Measurements from ENCODE around the gene PLEKHG3.
A peak's percentile ranks its signal among the peaks of the same experiment; 100 is the strongest.

The PLEKHG3 gene

GRCh38 chr14:64715628-64716412, 11.6 kb downstream of the PLEKHG3 start:
- CTCF ChIA-PET = no interaction called here
- DNase-seq (ENCODE audit: low spot score) = no peak
- POLR2A ChIA-PET (ENCODE audit: low non-redundant PET) = interaction anchor here (0.5 kb wide), 1 partner anchor 272 kb away, joined by 3 read pairs; no protein-coding TSS in a partner anchor
- peak overlapping the region; percentile 78 for H3K27ac ChIP-seq
- TF ChIP-seq, protein P1, sequence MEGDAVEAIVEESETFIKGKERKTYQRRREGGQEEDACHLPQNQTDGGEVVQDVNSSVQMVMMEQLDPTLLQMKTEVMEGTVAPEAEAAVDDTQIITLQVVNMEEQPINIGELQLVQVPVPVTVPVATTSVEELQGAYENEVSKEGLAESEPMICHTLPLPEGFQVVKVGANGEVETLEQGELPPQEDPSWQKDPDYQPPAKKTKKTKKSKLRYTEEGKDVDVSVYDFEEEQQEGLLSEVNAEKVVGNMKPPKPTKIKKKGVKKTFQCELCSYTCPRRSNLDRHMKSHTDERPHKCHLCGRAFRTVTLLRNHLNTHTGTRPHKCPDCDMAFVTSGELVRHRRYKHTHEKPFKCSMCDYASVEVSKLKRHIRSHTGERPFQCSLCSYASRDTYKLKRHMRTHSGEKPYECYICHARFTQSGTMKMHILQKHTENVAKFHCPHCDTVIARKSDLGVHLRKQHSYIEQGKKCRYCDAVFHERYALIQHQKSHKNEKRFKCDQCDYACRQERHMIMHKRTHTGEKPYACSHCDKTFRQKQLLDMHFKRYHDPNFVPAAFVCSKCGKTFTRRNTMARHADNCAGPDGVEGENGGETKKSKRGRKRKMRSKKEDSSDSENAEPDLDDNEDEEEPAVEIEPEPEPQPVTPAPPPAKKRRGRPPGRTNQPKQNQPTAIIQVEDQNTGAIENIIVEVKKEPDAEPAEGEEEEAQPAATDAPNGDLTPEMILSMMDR (conservative IDR thresholded peaks at IDR 0.05; ENCODE audit: low read depth) = no peak

GRCh38 chr14:64717870-64718269, 13.6 kb downstream of the PLEKHG3 start:
- POLR2A ChIA-PET (ENCODE audit: low non-redundant PET) = interaction anchor here (0.6 kb wide), 1 partner anchor 10 kb away, joined by 3 read pairs; no protein-coding TSS in a partner anchor
- H3K27ac ChIP-seq = peak overlapping the region; percentile 78
- CTCF ChIA-PET = interaction anchor here (2.2 kb wide), 1 partner anchor 11 kb away, joined by 6 read pairs; no protein-coding TSS in a partner anchor
- no peak for DNase-seq (ENCODE audit: low spot score)
- TF ChIP-seq, protein P1 (conservative IDR thresholded peaks at IDR 0.05; ENCODE audit: low read depth) = no peak

DNA sequence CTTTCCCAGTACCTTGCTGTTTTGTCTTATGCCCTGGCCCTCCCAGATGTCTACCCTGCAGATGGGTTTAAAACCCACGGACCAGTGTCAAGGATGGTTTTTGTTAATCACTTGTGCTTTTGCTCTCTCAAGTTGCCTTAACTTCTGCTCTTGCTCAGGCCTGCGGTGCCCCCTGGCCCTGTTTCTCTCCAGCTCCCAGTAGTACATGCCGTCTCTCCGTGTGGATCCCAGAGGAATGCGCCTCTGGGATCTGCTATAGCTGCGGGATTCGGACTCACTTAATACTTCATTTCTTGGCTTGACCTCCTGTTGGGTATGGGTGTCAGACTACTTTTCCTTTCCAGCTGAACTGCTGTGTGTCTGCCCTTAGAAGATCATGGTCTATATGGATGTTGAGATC, 14.5 kb downstream of the PLEKHG3 start:
- DNase-seq (ENCODE audit: low spot score) = no peak
- CTCF ChIA-PET = interaction anchor here (2.2 kb wide), 1 partner anchor 11 kb away, joined by 6 read pairs; no protein-coding TSS in a partner anchor
- H3K27ac ChIP-seq = peak overlapping the region; percentile 53
- POLR2A ChIA-PET (ENCODE audit: low non-redundant PET) = no interaction called here
- TF ChIP-seq, protein P1 (conservative IDR thresholded peaks at IDR 0.05; ENCODE audit: low read depth) = no peak

DNA sequence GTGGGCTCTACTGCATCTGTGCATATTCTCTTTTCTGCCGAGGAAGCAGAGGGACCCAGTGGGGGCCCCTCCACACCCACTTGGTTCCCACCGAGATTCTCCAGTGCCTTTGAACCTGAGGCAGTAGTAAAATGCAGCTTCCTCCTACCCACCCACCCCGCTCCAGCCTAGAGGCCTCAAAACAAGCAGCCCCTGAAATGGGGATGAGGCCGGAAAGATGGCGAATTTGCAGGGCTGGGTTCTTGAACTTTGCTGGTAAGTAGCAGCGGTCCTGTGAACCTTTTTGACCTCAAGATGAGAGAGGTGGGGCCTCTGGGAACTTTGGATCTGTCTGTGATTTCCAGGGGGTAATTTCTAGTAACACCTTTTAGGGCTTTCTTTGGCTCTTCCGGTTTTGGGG, 15.4 kb downstream of the PLEKHG3 start:
- ChIA-PET POLR2A (ENCODE audit: low non-redundant PET) (interaction anchor here (0.8 kb wide), 1 partner anchor 15 kb away, joined by 3 read pairs; the partner anchor contains the start of gene PLEKHG3), CTCF (no interaction called here)

DNA sequence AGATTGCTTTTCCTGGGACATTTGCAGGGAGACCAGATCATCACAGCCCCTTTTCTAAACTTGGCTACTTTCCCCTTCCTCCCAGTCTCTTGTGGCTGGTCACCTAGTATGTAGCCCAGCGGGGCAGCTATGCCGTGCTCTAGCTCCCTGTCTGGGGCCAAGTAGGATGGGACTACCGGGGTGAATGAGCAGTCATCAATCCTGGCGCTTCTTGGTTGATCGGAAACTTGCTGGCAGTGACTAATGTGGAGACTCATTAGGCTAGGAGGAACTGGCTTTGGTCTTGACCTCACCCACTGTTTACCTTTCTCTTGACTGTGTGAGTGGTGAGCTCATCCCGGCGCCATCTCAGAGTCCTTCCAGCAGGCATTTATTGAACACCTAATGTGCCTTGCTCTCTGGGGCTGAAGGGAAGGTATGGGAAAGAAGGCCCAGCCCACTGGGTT, 15.9 kb downstream of the PLEKHG3 start:
- TF ChIP-seq, protein P1 (conservative IDR thresholded peaks at IDR 0.05; ENCODE audit: low read depth) = no peak
- peak overlapping the region; percentile 94 for H3K27ac ChIP-seq
- ChIA-PET CTCF (interaction anchor here (0.9 kb wide), 1 partner anchor 48 kb away, joined by 5 read pairs; no protein-coding TSS in a partner anchor), POLR2A (ENCODE audit: low non-redundant PET) (interaction anchor here (0.6 to 0.8 kb wide), 2 partner anchors 16 to 39 kb away, joined by 3 read pairs; partner anchors contain the start of gene PLEKHG3)
- peak; percentile 91 for DNase-seq (ENCODE audit: low spot score)

More for the DNA sequence above, 15.4 kb downstream of the PLEKHG3 start:
- TF ChIP-seq, protein P1 (conservative IDR thresholded peaks at IDR 0.05; ENCODE audit: low read depth) = no peak
- peak overlapping the region; percentile 94 for H3K27ac ChIP-seq
- no peak for DNase-seq (ENCODE audit: low spot score)

DNA sequence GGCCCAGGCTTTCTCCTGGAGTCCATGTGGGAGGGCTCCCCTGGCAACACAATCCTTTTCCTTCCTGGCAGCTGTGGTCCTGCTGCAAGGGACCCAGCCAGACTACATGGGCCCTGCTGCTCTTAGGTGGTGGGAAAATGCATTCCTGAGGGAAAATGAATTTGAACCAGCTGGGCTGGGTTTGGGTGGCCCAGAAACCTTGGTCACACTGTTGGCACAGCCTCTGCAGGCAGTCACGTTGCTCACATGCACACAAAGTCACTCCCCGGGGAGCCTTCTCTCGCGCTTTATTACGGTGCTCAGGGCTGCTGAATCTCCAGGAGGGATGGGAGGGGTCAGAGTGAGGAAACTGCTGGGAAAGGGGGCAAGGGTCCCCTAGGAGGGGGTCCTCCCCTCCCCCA, 17.2 kb downstream of the PLEKHG3 start:
- DNase-seq (ENCODE audit: low spot score) = no peak
- CTCF ChIA-PET = interaction anchor here (0.5 to 0.7 kb wide), 3 partner anchors 45 to 325 kb away, joined by 3 to 4 read pairs (median 3); no protein-coding TSS in a partner anchor
- TF ChIP-seq, protein P1 (conservative IDR thresholded peaks at IDR 0.05; ENCODE audit: low read depth) = no peak
- peak overlapping the region; percentile 94 for H3K27ac ChIP-seq
- POLR2A ChIA-PET (ENCODE audit: low non-redundant PET) = no interaction called here
